ENCODE results near the gene CDC14C.
"Not testable (repeated sequence)": the region's sequence is repeated elsewhere in the genome, so short reads cannot be mapped to it uniquely, and the experiment has no call there.

- TF ChIP-seq CTCF, POLR2A (IDR thresholded peaks at IDR 0.05): not testable (repeated sequence)
These were observed 14.5 kb upstream of the CDC14C start for GRCh38 chr7:48909887-48910286.
